ENCODE results near the gene SMPDL3B.

The SMPDL3B gene

GRCh38 chr1:27934818-27935549 lies at the start of gene SMPDL3B:
Gene SMPDL3B (plus strand): TSS chr1:27935000. CDS start chr1:27935184, 184 bp downstream.
- peak; percentile 78 for DNase-seq

GRCh38 chr1:27885114-27885528 lies 49.7 kb upstream of the SMPDL3B start:
- no peak for DNase-seq

- DNase-seq: peak; percentile 26
Observed at GRCh38 chr1:27885621-27886352, 49.0 kb upstream of the SMPDL3B start.

- no peak for DNase-seq
Observed at GRCh38 chr1:27886353-27886679, 48.5 kb upstream of the SMPDL3B start.

GRCh38 chr1:27886744-27887143 lies 48.1 kb upstream of the SMPDL3B start:
- DNase-seq: no peak

GRCh38 chr1:27887215-27888021 lies 47.4 kb upstream of the SMPDL3B start:
- no peak for DNase-seq

GRCh38 chr1:27889506-27889905 lies 45.3 kb upstream of the SMPDL3B start:
- DNase-seq: no peak

GRCh38 chr1:27891196-27891889 lies 43.5 kb upstream of the SMPDL3B start:
- DNase-seq: no peak

GRCh38 chr1:27894521-27894920 lies 40.3 kb upstream of the SMPDL3B start:
- no peak for DNase-seq

- DNase-seq: no peak
Observed at GRCh38 chr1:27906759-27907158, 28.0 kb upstream of the SMPDL3B start.

GRCh38 chr1:27912429-27912828 lies 22.4 kb upstream of the SMPDL3B start:
- no peak for DNase-seq

GRCh38 chr1:27915082-27915575 lies 19.7 kb upstream of the SMPDL3B start:
- DNase-seq: no peak

GRCh38 chr1:27922272-27922671 lies 12.5 kb upstream of the SMPDL3B start:
- DNase-seq: no peak

- no peak for DNase-seq
Observed at GRCh38 chr1:27928216-27928954, 6.4 kb upstream of the SMPDL3B start.

- DNase-seq: no peak
Observed at GRCh38 chr1:27931184-27931583, 3.6 kb upstream of the SMPDL3B start.

GRCh38 chr1:27931759-27932158 lies 3.0 kb upstream of the SMPDL3B start:
- DNase-seq: no peak

- DNase-seq: no peak
Observed at GRCh38 chr1:27935721-27936120, 921 bp downstream of the SMPDL3B start.

- no peak for DNase-seq
Observed at GRCh38 chr1:27936370-27936769, 1.6 kb downstream of the SMPDL3B start.

- DNase-seq: no peak
Observed at GRCh38 chr1:27937524-27937836, 2.7 kb downstream of the SMPDL3B start.

GRCh38 chr1:27938488-27938887 lies 3.7 kb downstream of the SMPDL3B start:
- no peak for DNase-seq

GRCh38 chr1:27940297-27940696 lies 5.5 kb downstream of the SMPDL3B start:
- DNase-seq: peak; percentile 59

- DNase-seq: peak; percentile 48
Observed at GRCh38 chr1:27940870-27941560, 6.2 kb downstream of the SMPDL3B start.
